ENCODE measurements around the gene BROX. TPM values are rescaled to one million over a fixed set of nuclear protein-coding genes. Genes with fewer than 3 reads are reported as not detected.

Gene BROX
- total RNA-seq, 2 donors from 2014 or later = 39.8 to 41.8 TPM

GRCh38 chr1:222697203-222697602 is 15.2 kb upstream of the BROX start:
- WGBS = 93% methylated on average over 2 of the region's 2 CpGs
- Histone ChIP-seq H3K27me3 (replicated peaks; ENCODE audit: insufficient read depth) (no peaks in the 10 kb centered on the region), H3K27ac (no peak overlapping the region), H3K36me3 (no peaks in the 10 kb centered on the region), H3K4me1 (replicated peaks) (no peaks in the 10 kb centered on the region), H3K4me3 (no peak overlapping the region), H3K9me3 (no peaks in the 10 kb centered on the region)
- intact Hi-C loops (cut with DNase I) = no loop called here
- TF ChIP-seq CTCF (IDR thresholded peaks at IDR 0.05) (no peak), POLR2AphosphoS5 (IDR thresholded peaks at IDR 0.05) (no peak), POLR2A (IDR thresholded peaks at IDR 0.05) (no peak)
- no peak for DNase-seq (ENCODE audit: low spot score)

- H3K36me3 ChIP-seq = no peaks in the 10 kb centered on the region
- H3K4me1 ChIP-seq (replicated peaks) = no peaks in the 10 kb centered on the region
- no peaks in the 10 kb centered on the region for H3K9me3 ChIP-seq
- intact Hi-C loops (cut with DNase I) = no loop called here
- no peak overlapping the region for H3K27ac ChIP-seq
- no peak for DNase-seq (ENCODE audit: low spot score)
- no peak overlapping the region for H3K4me3 ChIP-seq
- TF ChIP-seq POLR2AphosphoS5 (IDR thresholded peaks at IDR 0.05) = no peak
- TF ChIP-seq POLR2A (IDR thresholded peaks at IDR 0.05) = no peak
- no peak for TF ChIP-seq CTCF (IDR thresholded peaks at IDR 0.05)
- no peaks in the 10 kb centered on the region for H3K27me3 ChIP-seq (replicated peaks; ENCODE audit: insufficient read depth)
- WGBS = 88% methylated on average over 2 of the region's 2 CpGs
Observed at GRCh38 chr1:222697826-222698225, 14.5 kb upstream of the BROX start.

- intact Hi-C loops (cut with DNase I) = no loop called here
- H3K9me3 ChIP-seq = no peaks in the 10 kb centered on the region
- 85% methylated on average over 4 of the region's 4 CpGs for WGBS
- TF ChIP-seq POLR2AphosphoS5 (IDR thresholded peaks at IDR 0.05) (no peak), CTCF (IDR thresholded peaks at IDR 0.05) (no peak), POLR2A (IDR thresholded peaks at IDR 0.05) (no peak)
- H3K27ac ChIP-seq = no peak overlapping the region
- H3K4me3 ChIP-seq = no peak overlapping the region
- no peak for DNase-seq (ENCODE audit: low spot score)
- H3K27me3 ChIP-seq (replicated peaks; ENCODE audit: insufficient read depth) = no peaks in the 10 kb centered on the region
- H3K36me3 ChIP-seq = no peaks in the 10 kb centered on the region
- H3K4me1 ChIP-seq (replicated peaks) = no peaks in the 10 kb centered on the region
Observed at GRCh38 chr1:222702210-222702609, 10.2 kb upstream of the BROX start.

- TF ChIP-seq CTCF (IDR thresholded peaks at IDR 0.05) (no peak), POLR2A (IDR thresholded peaks at IDR 0.05) (no peak), POLR2AphosphoS5 (IDR thresholded peaks at IDR 0.05) (no peak)
- Histone ChIP-seq H3K27me3 (replicated peaks; ENCODE audit: insufficient read depth) (no peaks in the 10 kb centered on the region), H3K9me3 (no peaks in the 10 kb centered on the region), H3K4me3 (no peak overlapping the region), H3K27ac (no peak overlapping the region), H3K36me3 (no peaks in the 10 kb centered on the region), H3K4me1 (replicated peaks) (no peaks in the 10 kb centered on the region)
- WGBS = 96% methylated on average over 1 of the region's 1 CpG
- intact Hi-C loops (cut with DNase I) = no loop called here
- no peak for DNase-seq (ENCODE audit: low spot score)
Observed at GRCh38 chr1:222704260-222704659, 8.1 kb upstream of the BROX start.

- Histone ChIP-seq H3K36me3 (no peaks in the 10 kb centered on the region), H3K27me3 (replicated peaks; ENCODE audit: insufficient read depth) (no peaks in the 10 kb centered on the region), H3K27ac (no peak overlapping the region), H3K9me3 (no peaks in the 10 kb centered on the region), H3K4me3 (no peak overlapping the region), H3K4me1 (replicated peaks) (no peaks in the 10 kb centered on the region)
- intact Hi-C loops (cut with DNase I) = no loop called here
- TF ChIP-seq POLR2A (IDR thresholded peaks at IDR 0.05) (no peak), CTCF (IDR thresholded peaks at IDR 0.05) (no peak), POLR2AphosphoS5 (IDR thresholded peaks at IDR 0.05) (no peak)
- no peak for DNase-seq (ENCODE audit: low spot score)
- 73% methylated on average over 4 of the region's 4 CpGs for WGBS
Observed at GRCh38 chr1:222706815-222707214, 5.5 kb upstream of the BROX start.
